ENCODE data around the gene ARHGEF2. TPM values are rescaled to one million over a fixed set of nuclear protein-coding genes. Genes with fewer than 3 reads are reported as not detected.

The ARHGEF2 gene
- total and polyA plus RNA-seq, 2 donors (not counting 3 experiments of a cell fraction or from before 2014, with no cell fraction given), result 59.2 to 118 TPM

GRCh38 chr1:155900161-155900560 is 78.2 kb downstream of the ARHGEF2 start:
- peaks cover 24 to 40% of the 10 kb centered on the region in 2 experiments for H3K36me3 ChIP-seq (ENCODE audit: control insufficient read depth in 2 of 2, extremely low read depth in 1 of 2, insufficient read depth in 2 of 2, low read length in 2 of 2)
- DNase-seq (ENCODE audit: low read depth, low spot score) (no peak), FAIRE-seq (no peak)
- H3K9me1 ChIP-seq (replicated peaks; ENCODE audit: control insufficient read depth, extremely low read depth, insufficient read depth, low read length), result no peaks in the 10 kb centered on the region
- H3K4me3 ChIP-seq (replicated peaks in 1 of 3; ENCODE audit: insufficient read depth in 1 of 3, low read depth in 1 of 3, low read length in 3 of 3), result no peak overlapping the region
- dilution Hi-C loops (cut with MboI; ENCODE audit: extremely low pct_ligation_motif_present, low sequenced_read_pairs), result no loop called here
- no peak overlapping the region for H3K9ac ChIP-seq (replicated peaks; ENCODE audit: extremely low read depth, insufficient read depth, low read length)
- no peaks in the 10 kb centered on the region for H4K20me1 ChIP-seq (replicated peaks; ENCODE audit: control insufficient read depth, extremely low read depth, insufficient read depth, low read length)
- ChIA-PET POLR2A (interaction anchor here (0.6 kb wide), 1 partner anchor 67 kb away, joined by 4 read pairs; no protein-coding TSS in a partner anchor), CTCF (no interaction called here)
- no TSS peak for BruUV-seq (replicated peaks)
- no peaks in the 10 kb centered on the region for H3K27me3 ChIP-seq (ENCODE audit: control insufficient read depth in 2 of 2, insufficient read depth in 2 of 2, low read length in 2 of 2)
- no peak for TF ChIP-seq POLR2AphosphoS5 (IDR thresholded peaks at IDR 0.05; ENCODE audit: insufficient read depth, low read depth, low read length)
- no peak for TF ChIP-seq CTCF (IDR thresholded peaks at IDR 0.05; ENCODE audit: extremely low read depth in 1 of 2, insufficient read depth in 1 of 2, low read depth in 1 of 2, low read length in 2 of 2)
- no peak for TF ChIP-seq FOS (IDR thresholded peaks at IDR 0.05; ENCODE audit: borderline replicate concordance, insufficient read depth, low read length)
- no peak for TF ChIP-seq MYC (IDR thresholded peaks at IDR 0.05; ENCODE audit: low read depth, low read length)
- no peak for TF ChIP-seq GATA2 (IDR thresholded peaks at IDR 0.05; ENCODE audit: insufficient read depth, insufficient read length, low read depth, low read length)
- no peak for TF ChIP-seq JUN (IDR thresholded peaks at IDR 0.05; ENCODE audit: borderline replicate concordance, insufficient read depth, insufficient read length, low read depth)
- TF ChIP-seq POLR2A (IDR thresholded peaks at IDR 0.05; ENCODE audit: low read depth, low read length), result no peak
- TF ChIP-seq MAX (IDR thresholded peaks at IDR 0.05; ENCODE audit: insufficient read depth, insufficient read length), result no peak
- no peak for TF ChIP-seq EZH2 (IDR thresholded peaks at IDR 0.05; ENCODE audit: borderline replicate concordance, low read depth, low read length, severe bottlenecking)
- H3K79me2 ChIP-seq (ENCODE audit: control insufficient read depth, insufficient read depth, low read length), result no peaks in the 10 kb centered on the region
- no peaks in the 10 kb centered on the region for H3K9me3 ChIP-seq (replicated peaks; ENCODE audit: control insufficient read depth, insufficient read depth, low read length)
- intact Hi-C loops (cut with micrococcal nuclease), result no loop called here
- no peak overlapping the region for H3K27ac ChIP-seq (ENCODE audit: insufficient read depth, low read depth, low read length)
- no peak overlapping the region for H3K4me2 ChIP-seq (ENCODE audit: insufficient read depth, low read length)
- H3K4me1 ChIP-seq (ENCODE audit: control insufficient read depth, extremely low read depth, insufficient read depth, low read length), result no peaks in the 10 kb centered on the region
- H2AFZ ChIP-seq (ENCODE audit: low read depth, low read length), result no peak overlapping the region

Measured in endothelial cell of umbilical vein (primary cell).